ENCODE results near the gene C3orf49.

Gene C3orf49

DNA sequence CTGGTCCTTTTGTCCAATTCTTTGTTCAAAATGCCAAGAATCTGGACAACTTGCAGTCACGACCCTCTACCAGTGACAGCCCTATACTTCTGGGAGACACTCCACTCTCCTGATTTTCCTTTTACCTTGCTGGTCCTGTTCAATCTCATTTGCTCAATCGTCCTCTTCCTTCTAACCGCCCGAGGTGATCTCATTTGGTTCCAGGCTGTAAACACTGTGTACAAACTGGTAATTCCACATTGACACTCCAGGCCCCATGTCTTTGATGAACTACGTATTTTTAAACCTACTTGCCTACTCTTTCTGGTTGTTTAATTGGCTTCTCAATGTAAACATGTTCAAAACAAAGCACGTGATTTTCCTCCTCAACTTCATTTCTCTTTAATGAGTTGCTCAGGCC lies 23.7 kb upstream of the C3orf49 start:
- Histone ChIP-seq H4K91ac (ENCODE audit: low read depth, low read length, poor library complexity) (no peak overlapping the region), H2BK120ac (ENCODE audit: low read depth, low read length) (no peak overlapping the region), H3K9me3 (replicated peaks in 1 of 2; ENCODE audit: control insufficient read depth in 2 of 2, insufficient read depth in 1 of 2, low read depth in 1 of 2, low read length in 2 of 2) (no peaks in the 10 kb centered on the region), H3K4me2 (ENCODE audit: insufficient read depth, low read length, poor library complexity, severe bottlenecking) (no peak overlapping the region), H3K27ac (replicated peaks; ENCODE audit: low read length) (no peak overlapping the region), H3K79me1 (ENCODE audit: low read depth, low read length) (no peaks in the 10 kb centered on the region), H3K36me3 (replicated peaks in 1 of 2; ENCODE audit: control insufficient read depth in 2 of 2, insufficient read depth in 2 of 2, low read length in 2 of 2) (no peaks in the 10 kb centered on the region), H2BK12ac (ENCODE audit: low read length) (no peak overlapping the region), H2BK15ac (ENCODE audit: low read length) (no peak overlapping the region), H3K18ac (ENCODE audit: low read length) (no peak overlapping the region), H3K9ac (ENCODE audit: low read depth, low read length, poor library complexity) (no peak overlapping the region), H4K8ac (ENCODE audit: low read depth, low read length) (no peak overlapping the region), H2AFZ (ENCODE audit: low read length) (no peak overlapping the region), H3K4ac (ENCODE audit: low read length) (no peak overlapping the region), H3K27me3 (ENCODE audit: control insufficient read depth in 3 of 3, insufficient read depth in 3 of 3, low read depth in 1 of 3, low read length in 3 of 3) (no peaks in the 10 kb centered on the region), H2AK5ac (ENCODE audit: low read depth, low read length) (no peak overlapping the region), H3K23ac (ENCODE audit: low read depth, low read length, poor library complexity) (no peak overlapping the region), H3K4me1 (ENCODE audit: control insufficient read depth in 2 of 2, insufficient read depth in 1 of 2, low read depth in 1 of 2, low read length in 2 of 2) (no peaks in the 10 kb centered on the region), H3K4me3 (ENCODE audit: low read length in 2 of 2) (no peak overlapping the region), H3K14ac (ENCODE audit: low read length) (no peak overlapping the region), H2BK5ac (ENCODE audit: low read length) (no peak overlapping the region)
- DNase-seq (ENCODE audit: low spot score) = no peak
- no CpG with 5 or more reads among the region's 6 CpGs for WGBS, 2 donors (ENCODE audit: extremely low coverage in 2 of 2, insufficient read length in 2 of 2, insufficient replicate concordance in 1 of 2)

DNA sequence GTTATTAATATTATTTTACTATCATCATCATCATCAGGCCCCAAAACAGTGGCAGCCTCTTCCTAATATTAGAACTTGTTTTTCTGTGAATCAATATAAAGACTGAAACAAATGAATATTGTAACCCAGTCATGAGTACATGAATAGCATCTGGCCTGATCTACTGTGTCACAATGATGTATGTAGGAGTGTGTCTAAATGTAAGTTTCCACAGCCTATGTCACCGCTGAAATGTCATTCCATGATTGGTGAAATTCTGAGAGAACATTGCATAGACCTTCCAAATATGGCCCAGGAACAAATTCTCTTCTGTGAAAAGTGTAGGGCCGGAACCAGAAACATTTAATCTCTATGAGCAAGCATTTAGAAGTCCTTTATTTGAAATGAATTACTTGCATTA lies 20.6 kb upstream of the C3orf49 start:
- Histone ChIP-seq H3K4me2 (ENCODE audit: insufficient read depth, low read length, poor library complexity, severe bottlenecking) (no peak overlapping the region), H2BK15ac (ENCODE audit: low read length) (no peak overlapping the region), H3K79me1 (ENCODE audit: low read depth, low read length) (no peaks in the 10 kb centered on the region), H2BK5ac (ENCODE audit: low read length) (no peak overlapping the region), H3K18ac (ENCODE audit: low read length) (no peak overlapping the region), H2BK120ac (ENCODE audit: low read depth, low read length) (no peak overlapping the region), H2BK12ac (ENCODE audit: low read length) (no peak overlapping the region), H3K4me1 (ENCODE audit: control insufficient read depth in 2 of 2, insufficient read depth in 1 of 2, low read depth in 1 of 2, low read length in 2 of 2) (no peaks in the 10 kb centered on the region), H3K4ac (ENCODE audit: low read length) (no peak overlapping the region), H3K9me3 (replicated peaks in 1 of 2; ENCODE audit: control insufficient read depth in 2 of 2, insufficient read depth in 1 of 2, low read depth in 1 of 2, low read length in 2 of 2) (no peaks in the 10 kb centered on the region), H3K23ac (ENCODE audit: low read depth, low read length, poor library complexity) (no peak overlapping the region), H3K27ac (replicated peaks; ENCODE audit: low read length) (no peak overlapping the region), H3K36me3 (replicated peaks in 1 of 2; ENCODE audit: control insufficient read depth in 2 of 2, insufficient read depth in 2 of 2, low read length in 2 of 2) (no peaks in the 10 kb centered on the region), H4K8ac (ENCODE audit: low read depth, low read length) (no peak overlapping the region), H2AK5ac (ENCODE audit: low read depth, low read length) (no peak overlapping the region), H3K27me3 (ENCODE audit: control insufficient read depth in 3 of 3, insufficient read depth in 3 of 3, low read depth in 1 of 3, low read length in 3 of 3) (no peaks in the 10 kb centered on the region), H4K91ac (ENCODE audit: low read depth, low read length, poor library complexity) (no peak overlapping the region), H2AFZ (ENCODE audit: low read length) (no peak overlapping the region), H3K4me3 (ENCODE audit: low read length in 2 of 2) (no peak overlapping the region), H3K9ac (ENCODE audit: low read depth, low read length, poor library complexity) (no peak overlapping the region), H3K14ac (ENCODE audit: low read length) (no peak overlapping the region)
- DNase-seq (ENCODE audit: low spot score) = no peak
- no CpG with 5 or more reads among the region's 2 CpGs for WGBS, 2 donors (ENCODE audit: extremely low coverage in 2 of 2, insufficient read length in 2 of 2, insufficient replicate concordance in 1 of 2)

DNA sequence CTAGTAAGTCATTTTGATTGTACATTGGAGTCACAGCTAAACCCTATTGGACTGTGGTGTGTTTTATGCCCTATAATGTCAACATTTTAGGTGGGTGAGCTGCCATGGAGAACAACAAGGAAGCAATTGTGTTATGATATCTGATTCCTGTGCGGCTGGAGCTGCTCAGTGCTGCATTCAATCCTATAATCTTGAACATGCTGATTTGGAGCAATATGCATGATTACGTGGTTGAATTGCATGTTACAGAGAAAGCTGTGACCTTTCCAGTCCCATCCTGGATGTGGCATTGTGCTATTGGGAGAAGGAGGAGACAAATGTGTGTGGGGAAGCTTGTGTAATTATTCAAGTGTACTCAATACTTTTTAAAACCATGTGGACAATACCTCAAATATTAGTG lies 20.1 kb upstream of the C3orf49 start:
- Histone ChIP-seq H4K91ac (ENCODE audit: low read depth, low read length, poor library complexity) (no peak overlapping the region), H3K79me1 (ENCODE audit: low read depth, low read length) (no peaks in the 10 kb centered on the region), H2AFZ (ENCODE audit: low read length) (no peak overlapping the region), H3K18ac (ENCODE audit: low read length) (no peak overlapping the region), H2BK120ac (ENCODE audit: low read depth, low read length) (no peak overlapping the region), H2AK5ac (ENCODE audit: low read depth, low read length) (no peak overlapping the region), H3K4ac (ENCODE audit: low read length) (no peak overlapping the region), H3K27me3 (ENCODE audit: control insufficient read depth in 3 of 3, insufficient read depth in 3 of 3, low read depth in 1 of 3, low read length in 3 of 3) (no peaks in the 10 kb centered on the region), H3K23ac (ENCODE audit: low read depth, low read length, poor library complexity) (no peak overlapping the region), H3K4me2 (ENCODE audit: insufficient read depth, low read length, poor library complexity, severe bottlenecking) (no peak overlapping the region), H3K9ac (ENCODE audit: low read depth, low read length, poor library complexity) (no peak overlapping the region), H3K27ac (replicated peaks; ENCODE audit: low read length) (no peak overlapping the region), H2BK15ac (ENCODE audit: low read length) (no peak overlapping the region), H2BK12ac (ENCODE audit: low read length) (no peak overlapping the region), H3K4me3 (ENCODE audit: low read length in 2 of 2) (no peak overlapping the region), H4K8ac (ENCODE audit: low read depth, low read length) (no peak overlapping the region), H3K36me3 (replicated peaks in 1 of 2; ENCODE audit: control insufficient read depth in 2 of 2, insufficient read depth in 2 of 2, low read length in 2 of 2) (no peaks in the 10 kb centered on the region), H3K4me1 (ENCODE audit: control insufficient read depth in 2 of 2, insufficient read depth in 1 of 2, low read depth in 1 of 2, low read length in 2 of 2) (no peaks in the 10 kb centered on the region), H3K9me3 (replicated peaks in 1 of 2; ENCODE audit: control insufficient read depth in 2 of 2, insufficient read depth in 1 of 2, low read depth in 1 of 2, low read length in 2 of 2) (no peaks in the 10 kb centered on the region), H3K14ac (ENCODE audit: low read length) (no peak overlapping the region), H2BK5ac (ENCODE audit: low read length) (no peak overlapping the region)
- WGBS, 2 donors (ENCODE audit: extremely low coverage in 2 of 2, insufficient read length in 2 of 2, insufficient replicate concordance in 1 of 2) = no CpG with 5 or more reads among the region's 2 CpGs
- DNase-seq (ENCODE audit: low spot score) = no peak

DNA sequence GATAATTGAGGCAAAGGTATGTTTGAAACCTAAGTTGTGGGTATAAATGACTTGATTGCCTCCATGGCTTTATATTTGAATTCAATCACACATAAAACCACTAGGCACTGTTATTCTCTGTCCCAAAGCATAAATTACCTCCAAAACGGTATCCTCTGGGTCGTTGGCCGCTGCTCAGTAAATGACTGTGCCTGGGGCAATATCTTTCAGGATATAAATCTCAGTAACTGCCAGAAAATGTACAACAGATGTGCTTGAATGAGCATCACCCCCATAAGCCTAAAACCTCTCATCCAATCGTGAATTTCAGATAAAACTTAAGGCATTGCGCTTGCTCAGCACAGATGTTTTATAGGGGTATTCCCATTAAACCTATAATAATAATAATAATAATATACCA lies 19.0 kb upstream of the C3orf49 start:
- Histone ChIP-seq H3K27me3 (ENCODE audit: control insufficient read depth in 3 of 3, insufficient read depth in 3 of 3, low read depth in 1 of 3, low read length in 3 of 3) (no peaks in the 10 kb centered on the region), H3K36me3 (replicated peaks in 1 of 2; ENCODE audit: control insufficient read depth in 2 of 2, insufficient read depth in 2 of 2, low read length in 2 of 2) (no peaks in the 10 kb centered on the region), H2BK120ac (ENCODE audit: low read depth, low read length) (no peak overlapping the region), H3K9me3 (replicated peaks in 1 of 2; ENCODE audit: control insufficient read depth in 2 of 2, insufficient read depth in 1 of 2, low read depth in 1 of 2, low read length in 2 of 2) (no peaks in the 10 kb centered on the region), H2BK15ac (ENCODE audit: low read length) (no peak overlapping the region), H4K91ac (ENCODE audit: low read depth, low read length, poor library complexity) (no peak overlapping the region), H3K4me2 (ENCODE audit: insufficient read depth, low read length, poor library complexity, severe bottlenecking) (no peak overlapping the region), H3K18ac (ENCODE audit: low read length) (no peak overlapping the region), H3K4me1 (ENCODE audit: control insufficient read depth in 2 of 2, insufficient read depth in 1 of 2, low read depth in 1 of 2, low read length in 2 of 2) (no peaks in the 10 kb centered on the region), H3K27ac (replicated peaks; ENCODE audit: low read length) (no peak overlapping the region), H2BK12ac (ENCODE audit: low read length) (no peak overlapping the region), H2BK5ac (ENCODE audit: low read length) (no peak overlapping the region), H2AK5ac (ENCODE audit: low read depth, low read length) (no peak overlapping the region), H3K4me3 (ENCODE audit: low read length in 2 of 2) (no peak overlapping the region), H3K23ac (ENCODE audit: low read depth, low read length, poor library complexity) (no peak overlapping the region), H3K4ac (ENCODE audit: low read length) (no peak overlapping the region), H4K8ac (ENCODE audit: low read depth, low read length) (no peak overlapping the region), H3K79me1 (ENCODE audit: low read depth, low read length) (no peaks in the 10 kb centered on the region), H3K14ac (ENCODE audit: low read length) (no peak overlapping the region), H2AFZ (ENCODE audit: low read length) (no peak overlapping the region), H3K9ac (ENCODE audit: low read depth, low read length, poor library complexity) (no peak overlapping the region)
- DNase-seq (ENCODE audit: low spot score) = no peak
- no CpG with 5 or more reads among the region's 5 CpGs for WGBS, 2 donors (ENCODE audit: extremely low coverage in 2 of 2, insufficient read length in 2 of 2, insufficient replicate concordance in 1 of 2)
